H1 (cell line): ENCODE measurements around the gene GZMM.

Experiments
- ASH2L ChIP-seq: fragments of 200-600, 300-600 bp; sonication (generic); IDR thresholded peaks from one replicate; pipeline ENCODE4 v1.7.1; 2017; ENCODE audit warnings: low read length
- BCL11A ChIP-seq, 2 experiments: IDR thresholded peaks; one replicate each; pipeline ENCODE4 v1.6.1; 2011; ENCODE audit warnings: low read depth in 2 of 2, low read length in 2 of 2, mild to moderate bottlenecking in 2 of 2
- BRCA1 ChIP-seq: IDR thresholded peaks from 2 replicates; pipeline ENCODE4 v1.6.1; 2012; ENCODE audit warnings: low read depth, low read length, improper control_type of control experiment
- CEBPB ChIP-seq: IDR thresholded peaks from 2 replicates; pipeline ENCODE4 v1.6.1; 2012; ENCODE audit warnings: low read depth, low read length
- CTCF ChIP-seq, 3 experiments: IDR thresholded peaks; 1 replicate in 2 of 3; 2 replicates in 1 of 3; pipeline versions ENCODE4 v1.5.1 to v1.6.1; 2011; ENCODE audit warnings: low read length in 3 of 3, mild to moderate bottlenecking in 3 of 3, inconsistent platforms in 2 of 3, low read depth in 1 of 3, moderate library complexity in 1 of 3; ENCODE audit not compliant: insufficient read depth in 1 of 3; ENCODE audit errors: control extremely low read depth in 1 of 3
- EZH2 ChIP-seq: fragments of 200-600 bp; sonication (generic); IDR thresholded peaks from 2 replicates; pipeline ENCODE4 v1.7.1; 2012; ENCODE audit warnings: low read depth, mild to moderate bottlenecking, moderate library complexity, low read length, inconsistent platforms; ENCODE audit not compliant: severe bottlenecking
- FOSL1 ChIP-seq: IDR thresholded peaks from 2 replicates; pipeline ENCODE4 v1.6.1; 2011; ENCODE audit warnings: mild to moderate bottlenecking, low read depth, low read length, moderate library complexity; ENCODE audit not compliant: insufficient read depth
- GABPA ChIP-seq: IDR thresholded peaks from 2 replicates; pipeline ENCODE4 v1.6.1; 2011; ENCODE audit warnings: mild to moderate bottlenecking, low read length, moderate library complexity, borderline replicate concordance; ENCODE audit not compliant: insufficient read depth
- HDAC6 ChIP-seq: IDR thresholded peaks from one replicate; pipeline ENCODE4 v1.7.1; 2012; ENCODE audit warnings: low read depth, mild to moderate bottlenecking, inconsistent platforms, low read length, moderate library complexity
- SP1 ChIP-seq: IDR thresholded peaks from 2 replicates; pipeline ENCODE4 v1.6.1; 2011; ENCODE audit warnings: low read depth, low read length
- SP2 ChIP-seq: IDR thresholded peaks from 2 replicates; pipeline ENCODE4 v1.6.1; 2012; ENCODE audit warnings: mild to moderate bottlenecking, low read length, inconsistent platforms
- TCF12 ChIP-seq: IDR thresholded peaks from 2 replicates; pipeline ENCODE4 v1.6.1; 2011; ENCODE audit warnings: low read depth, mild to moderate bottlenecking, low read length
- YY1 ChIP-seq: IDR thresholded peaks from 2 replicates; pipeline ENCODE4 v1.6.1; 2011; ENCODE audit warnings: low read depth, mild to moderate bottlenecking, low read length

- TF ChIP-seq CEBPB: no peak
- no peak for TF ChIP-seq GABPA
- TF ChIP-seq ASH2L: no peak
- TF ChIP-seq EZH2: no peak
- TF ChIP-seq SP1: no peak
- no peak for TF ChIP-seq BRCA1
- no peak for TF ChIP-seq TCF12
- TF ChIP-seq FOSL1: no peak
- TF ChIP-seq BCL11A (IDR thresholded peaks at IDR 0.05; ENCODE audit: low read depth in 2 of 2, low read length in 2 of 2): no peak
- TF ChIP-seq CTCF (IDR thresholded peaks at IDR 0.05; ENCODE audit: control extremely low read depth in 1 of 3, insufficient read depth in 1 of 3, low read depth in 1 of 3, low read length in 3 of 3): no peak
- no peak for TF ChIP-seq SP2
- TF ChIP-seq HDAC6: no peak
- TF ChIP-seq YY1: no peak
These were observed 8.6 kb upstream of the GZMM start for GRCh38 chr19:535017-535835.
